B cell (primary cell): ENCODE measurements around the gene DDX17. TPM values are rescaled to one million over a fixed set of nuclear protein-coding genes. Genes with fewer than 3 reads are reported as not detected.
A peak's percentile ranks its signal among the peaks of the same experiment; 100 is the strongest.

Source experiments
- ATAC-seq: fragments of 200-7000 bp; cut with Tn5 transposase; one replicate; pipeline ENCODE4 v1.10.0; 2021; ENCODE audit warnings: low read depth, mild to moderate bottlenecking, moderate number of reproducible peaks, moderate library complexity
- CTCF ChIA-PET: fragments of 350-600 bp; sonication (Branson Sonifier 250); formaldehyde crosslinking; loops from one replicate; lab custom pipeline; 2021; ENCODE audit warnings: antibody characterized with exemption, inconsistent platforms; lab: Charles Lee
- POLR2A ChIA-PET: fragments of 350-600 bp; sonication (Branson Sonifier 250); formaldehyde crosslinking; loops from one replicate; lab custom pipeline; 2021; ENCODE audit warnings: antibody characterized with exemption; lab: Charles Lee
- DNase-seq: peaks from one replicate; pipeline ENCODE4 v3.0.0; 2013
- H2AFZ ChIP-seq: 2 replicates; pipeline ENCODE4 v1.6.1; 2012; ENCODE audit warnings: mild to moderate bottlenecking, low read depth, low read length; ENCODE audit not compliant: insufficient read depth, poor library complexity, severe bottlenecking
- H3K27ac ChIP-seq, 2 donors: 1 replicate in 1 of 2; 2 replicates in 1 of 2; pipeline ENCODE4 v1.5.1; 2012 to 2013; ENCODE audit warnings: low read length in 2 of 2, mild to moderate bottlenecking in 2 of 2, moderate library complexity in 1 of 2
- H3K27me3 ChIP-seq, 4 experiments: fragments of 200-600 bp in 1 of 4; sonication (generic) in 1 of 4; replicated peaks in 1 of 4; 1 replicate in 2 of 4; 2 replicates in 2 of 4; pipeline versions ENCODE4 v1.6.1 to v1.7.0; 2013 to 2016; ENCODE audit warnings: low read length in 3 of 4, mild to moderate bottlenecking in 2 of 4, mixed read lengths in 1 of 4, moderate library complexity in 1 of 4; ENCODE audit not compliant: insufficient read depth in 4 of 4, control insufficient read depth in 3 of 4; ENCODE audit errors: control extremely low read depth in 1 of 4
- H3K36me3 ChIP-seq, 2 experiments: replicated peaks in 1 of 2; 1 replicate in 1 of 2; 2 replicates in 1 of 2; pipeline versions ENCODE4 v1.6.1 to v1.7.1; 2013; ENCODE audit warnings: low read length in 1 of 2; ENCODE audit not compliant: insufficient read depth in 2 of 2, control insufficient read depth in 1 of 2; ENCODE audit errors: control extremely low read depth in 1 of 2, extremely low read depth in 1 of 2
- H3K4me1 ChIP-seq, 2 donors: fragments of 200-600 bp in 1 of 2; sonication (generic) in 1 of 2; 1 replicate in 1 of 2; 2 replicates in 1 of 2; pipeline versions ENCODE4 v1.5.1 to v1.6.1; 2013 to 2017; ENCODE audit warnings: low read length in 2 of 2; ENCODE audit not compliant: control insufficient read depth in 2 of 2, insufficient read depth in 2 of 2
- H3K4me2 ChIP-seq: replicated peaks from 2 replicates; pipeline ENCODE3; 2012; ENCODE audit warnings: mild to moderate bottlenecking, low read depth, low read length; ENCODE audit not compliant: poor library complexity, severe bottlenecking
- H3K4me3 ChIP-seq, 5 experiments: fragments of 200-600 bp in 1 of 5; sonication (generic) in 1 of 5; 1 replicate in 3 of 5; 2 replicates in 2 of 5; pipeline versions ENCODE4 v1.5.1 to v1.7.0; 2011 to 2016; ENCODE audit warnings: low read length in 4 of 5, mild to moderate bottlenecking in 4 of 5, low read depth in 2 of 5, control low read depth in 1 of 5, moderate library complexity in 1 of 5; ENCODE audit not compliant: insufficient read depth in 1 of 5; ENCODE audit errors: control extremely low read depth in 1 of 5, extremely low read depth in 1 of 5
- H3K79me2 ChIP-seq: fragments of 200-600 bp; sonication (generic); one replicate; pipeline ENCODE4 v1.6.0; 2016; ENCODE audit warnings: low read length; ENCODE audit not compliant: control insufficient read depth, insufficient read depth
- H3K9ac ChIP-seq: fragments of 200-600 bp; sonication (generic); 2 replicates; pipeline ENCODE4 v1.6.1; 2017; ENCODE audit warnings: mild to moderate bottlenecking, low read length, moderate library complexity
- H3K9me3 ChIP-seq, 3 donors: one replicate each; pipeline versions ENCODE4 v1.6.1 to v1.7.1; 2013; ENCODE audit warnings: low read length in 2 of 3; ENCODE audit not compliant: control insufficient read depth in 2 of 3, insufficient read depth in 1 of 3; ENCODE audit errors: control extremely low read depth in 1 of 3
- H4K20me1 ChIP-seq: 2 replicates; pipeline ENCODE4 v1.6.0; 2012; ENCODE audit warnings: mild to moderate bottlenecking, low read length; ENCODE audit not compliant: insufficient read depth, control insufficient read depth, poor library complexity, severe bottlenecking
- H3K27ac Mint-ChIP-seq: one replicate; pipeline ENCODE4 v1.8.0; 2021; ENCODE audit warnings: mixed read lengths
- H3K27me3 Mint-ChIP-seq: one replicate; pipeline ENCODE4 v1.8.0; 2021; ENCODE audit warnings: mixed read lengths
- H3K4me1 Mint-ChIP-seq: one replicate; pipeline ENCODE4 v1.8.0; 2021; ENCODE audit warnings: mixed read lengths
- H3K4me3 Mint-ChIP-seq: one replicate; pipeline ENCODE4 v1.8.0; 2021; ENCODE audit warnings: mixed read lengths
- H3K9me3 Mint-ChIP-seq: one replicate; pipeline ENCODE4 v1.8.0; 2022; ENCODE audit warnings: mixed read lengths; ENCODE audit not compliant: insufficient read depth
- EZH2 ChIP-seq: IDR thresholded peaks from 2 replicates; pipeline ENCODE4 v1.6.1; 2012; ENCODE audit warnings: borderline replicate concordance, low read depth, mild to moderate bottlenecking, moderate library complexity, low read length; ENCODE audit not compliant: insufficient read depth, poor library complexity, severe bottlenecking
- WGBS: methylation state at CpG from one replicate; pipeline ENCODE4 v1.1.5; 2013; ENCODE audit warnings: missing lambda C conversion rate; ENCODE audit not compliant: insufficient coverage; 5-methylcytosine and 5-hydroxymethylcytosine counted together
- intact Hi-C: fragments of 100-400 bp; cut with micrococcal nuclease; formaldehyde crosslinking; loops from one replicate; pipeline ENCODE4 v1.10.0; 2022
- polyA plus RNA-seq: library from polyadenylated mRNA; depleted of rRNA; stranded (reverse); fragments of >200 nt; gene quantifications from 2 replicates; pipeline ENCODE4 v1.2.3, GENCODE V29; 2012
- total RNA-seq, 2 donors: library from RNA; stranded (reverse); fragments of 120-200 nt in 1 of 2; gene quantifications; 1 replicate in 1 of 2; 2 replicates in 1 of 2; pipeline versions ENCODE4 v1.2.3 to v1.2.4, GENCODE V29; 2013 to 2022
- TF ChIP-seq, protein P1 (sequence below): fragments of 200-600 bp; IDR thresholded peaks from one replicate; pipeline ENCODE4 v1.8.0; 2022; ENCODE audit warnings: antibody characterized with exemption, mild to moderate bottlenecking

Gene DDX17
- total and polyA plus RNA-seq, 2 donors (not counting 1 experiment from before 2014, with no cell fraction given), result 754 to 936 TPM

DNA sequence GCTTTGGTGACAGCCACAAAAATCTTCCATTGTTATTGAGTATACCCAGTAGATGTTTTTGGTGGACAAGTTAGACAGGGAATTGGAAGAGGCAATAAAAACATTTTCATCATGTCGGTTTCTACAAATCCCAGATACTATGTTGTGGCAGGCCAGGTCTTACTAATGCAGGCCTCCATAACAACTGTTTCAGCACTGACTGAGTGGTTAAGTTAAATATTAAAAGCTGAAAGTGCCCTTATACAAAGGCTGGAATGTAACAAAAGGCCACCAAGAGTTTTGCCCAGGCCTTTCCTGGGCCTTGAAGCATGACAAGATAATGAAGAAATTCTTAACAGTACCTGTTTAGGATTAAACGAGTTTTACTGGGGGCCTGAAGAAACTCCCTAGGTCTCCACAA lies 34.6 kb upstream of the DDX17 start:
- no peak for ATAC-seq
- no peak overlapping the region for H3K27ac ChIP-seq
- intact Hi-C loops, result no loop called here
- DNase-seq, result no peak
- no peak overlapping the region for H3K9ac ChIP-seq
- Mint-ChIP-seq H3K4me1 (peaks cover 4% of the 10 kb centered on the region), H3K4me3 (no peak overlapping the region), H3K27me3 (no peaks in the 10 kb centered on the region), H3K9me3 (peaks cover 8% of the 10 kb centered on the region), H3K27ac (no peak overlapping the region)
- ChIA-PET POLR2A (no interaction called here), CTCF (interaction anchor here (0.5 to 1.4 kb wide), 2 partner anchors 35 to 58 kb away, joined by 3 read pairs; no protein-coding TSS in a partner anchor)
- H3K27me3 ChIP-seq, result no peaks in the 10 kb centered on the region
- H3K4me1 ChIP-seq, result no peaks in the 10 kb centered on the region
- no peaks in the 10 kb centered on the region for H3K36me3 ChIP-seq
- no peaks in the 10 kb centered on the region for H3K79me2 ChIP-seq
- H2AFZ ChIP-seq, result no peak overlapping the region
- WGBS, result no CpG with 5 or more reads among the region's 2 CpGs
- no peak overlapping the region for H3K4me2 ChIP-seq
- H3K9me3 ChIP-seq, result peaks cover 0 to 15% (median 10%) of the 10 kb centered on the region in 3 donors
- H4K20me1 ChIP-seq, result no peaks in the 10 kb centered on the region
- H3K4me3 ChIP-seq, result no peak overlapping the region
- TF ChIP-seq EZH2, result no peak
- TF ChIP-seq, protein P1, sequence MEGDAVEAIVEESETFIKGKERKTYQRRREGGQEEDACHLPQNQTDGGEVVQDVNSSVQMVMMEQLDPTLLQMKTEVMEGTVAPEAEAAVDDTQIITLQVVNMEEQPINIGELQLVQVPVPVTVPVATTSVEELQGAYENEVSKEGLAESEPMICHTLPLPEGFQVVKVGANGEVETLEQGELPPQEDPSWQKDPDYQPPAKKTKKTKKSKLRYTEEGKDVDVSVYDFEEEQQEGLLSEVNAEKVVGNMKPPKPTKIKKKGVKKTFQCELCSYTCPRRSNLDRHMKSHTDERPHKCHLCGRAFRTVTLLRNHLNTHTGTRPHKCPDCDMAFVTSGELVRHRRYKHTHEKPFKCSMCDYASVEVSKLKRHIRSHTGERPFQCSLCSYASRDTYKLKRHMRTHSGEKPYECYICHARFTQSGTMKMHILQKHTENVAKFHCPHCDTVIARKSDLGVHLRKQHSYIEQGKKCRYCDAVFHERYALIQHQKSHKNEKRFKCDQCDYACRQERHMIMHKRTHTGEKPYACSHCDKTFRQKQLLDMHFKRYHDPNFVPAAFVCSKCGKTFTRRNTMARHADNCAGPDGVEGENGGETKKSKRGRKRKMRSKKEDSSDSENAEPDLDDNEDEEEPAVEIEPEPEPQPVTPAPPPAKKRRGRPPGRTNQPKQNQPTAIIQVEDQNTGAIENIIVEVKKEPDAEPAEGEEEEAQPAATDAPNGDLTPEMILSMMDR, result no peak

DNA sequence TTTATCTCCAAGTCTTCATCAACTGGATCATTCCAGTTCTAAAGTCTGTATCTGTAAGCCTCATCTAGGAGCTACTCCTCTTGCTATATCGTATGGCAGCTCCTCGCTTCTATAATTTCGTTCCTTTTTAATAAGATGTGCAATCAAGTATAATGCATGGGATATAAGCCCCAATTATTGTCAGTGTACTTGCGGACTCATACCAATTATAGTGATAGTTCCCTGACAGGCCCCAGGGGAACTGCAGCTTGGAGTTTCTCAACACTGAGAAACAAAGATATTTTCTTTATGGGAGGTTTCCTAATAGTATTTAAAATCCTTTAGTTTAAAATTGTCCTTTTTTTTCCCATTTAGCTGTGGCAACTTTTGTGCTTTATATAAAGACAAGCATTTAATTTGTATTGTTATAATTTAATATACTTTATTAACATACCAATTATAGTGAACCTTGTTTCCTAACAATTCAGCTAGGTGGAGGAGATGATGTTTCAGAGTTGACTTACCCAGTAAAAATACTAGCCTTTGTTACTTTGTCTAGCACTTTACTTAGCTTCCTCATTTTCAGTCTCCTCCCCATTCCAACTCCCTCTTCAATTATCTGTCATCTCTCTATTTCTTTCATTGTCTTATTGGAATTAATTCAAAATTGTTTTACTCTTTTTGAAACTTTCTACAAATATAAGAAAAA lies 25.3 kb upstream of the DDX17 start:
- no CpG with 5 or more reads among the region's 4 CpGs for WGBS
- no peaks in the 10 kb centered on the region for H3K9me3 Mint-ChIP-seq
- DNase-seq, result no peak
- H3K4me1 Mint-ChIP-seq, result peaks cover 6% of the 10 kb centered on the region
- Histone ChIP-seq H3K36me3 (no peaks in the 10 kb centered on the region), H3K79me2 (no peaks in the 10 kb centered on the region), H3K4me3 (peak overlapping the region in 1 of 5 experiments; percentile 35), H3K4me2 (peak overlapping the region; percentile 47), H2AFZ (peak overlapping the region; percentile 78), H3K9me3 (no peaks in the 10 kb centered on the region), H4K20me1 (no peaks in the 10 kb centered on the region), H3K4me1 (peaks cover 6% of the 10 kb centered on the region in 2 donors), H3K27ac (peak overlapping the region; percentile 41 to 65), H3K9ac (peak overlapping the region; percentile 47), H3K27me3 (no peaks in the 10 kb centered on the region)
- intact Hi-C loops, result no loop called here
- ChIA-PET CTCF (interaction anchor here (0.5 to 1.1 kb wide), 3 partner anchors 23 to 919 kb away, joined by 4 read pairs; no protein-coding TSS in a partner anchor), POLR2A (no interaction called here)
- TF ChIP-seq EZH2, result no peak
- TF ChIP-seq, protein P1, result no peak
- H3K4me3 Mint-ChIP-seq, result peak overlapping the region; percentile 38
- H3K27me3 Mint-ChIP-seq, result no peaks in the 10 kb centered on the region
- peak overlapping the region; percentile 73 for H3K27ac Mint-ChIP-seq
- peak; percentile 53 for ATAC-seq
